ENCODE results near the gene JMJD8. TPM values are rescaled to one million over a fixed set of nuclear protein-coding genes. Genes with fewer than 3 reads are reported as not detected.

The JMJD8 gene
- total and polyA plus RNA-seq, 9 of the 15 experiments (the other 6 are each of a cell fraction or from before 2014, with no cell fraction given), result 1.2 to 50.6 (median 29.3) TPM

DNA sequence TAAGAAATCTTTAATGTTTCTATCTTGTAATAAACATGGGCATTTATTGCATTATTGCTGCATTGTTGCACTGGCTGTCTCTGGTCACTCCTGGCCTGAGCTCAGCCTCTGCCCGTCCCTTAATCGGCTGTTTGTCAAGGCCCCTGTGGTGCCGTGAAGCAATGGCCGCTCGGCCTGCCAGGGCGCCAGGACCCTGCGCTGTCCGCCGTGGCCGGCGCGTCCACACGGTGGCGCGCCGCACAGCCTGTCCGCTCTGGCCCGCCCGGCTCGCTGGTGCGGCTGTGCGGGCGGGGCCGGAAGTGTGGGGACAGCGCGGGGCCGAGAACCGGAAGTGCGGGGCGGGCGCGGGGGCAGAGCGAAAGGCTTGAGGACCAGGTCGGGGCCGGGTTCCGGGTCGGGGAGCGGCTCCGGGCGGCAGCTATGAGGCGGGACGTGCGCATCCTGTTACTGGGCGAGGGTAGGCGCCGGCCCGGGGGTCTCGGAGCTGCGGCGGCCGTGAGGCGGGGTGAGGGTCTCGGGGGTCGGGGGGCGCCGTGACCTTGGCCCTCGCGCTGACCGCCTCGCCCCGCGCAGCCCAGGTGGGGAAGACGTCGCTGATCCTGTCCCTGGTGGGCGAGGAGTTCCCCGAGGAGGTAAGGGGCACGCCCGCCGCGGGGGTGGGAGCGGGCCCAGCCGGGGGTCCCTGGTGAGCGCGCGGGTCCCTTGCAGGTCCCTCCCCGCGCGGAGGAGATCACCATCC, 16.2 kb downstream of the JMJD8 start, which contains the start of gene RHOT2 (continued):
- 0 out of 2 replicates have a peak, but pooled peaks have one; percentile 47 for TF ChIP-seq ZNF609 (CRISPR knock-in tag; IDR thresholded peaks at IDR 0.05; ENCODE audit: borderline replicate concordance)
- no peak for TF ChIP-seq ZNF133 (CRISPR knock-in tag; IDR thresholded peaks at IDR 0.05)
- no peak for TF ChIP-seq RBM15 (IDR thresholded peaks at IDR 0.05; ENCODE audit: insufficient read depth, low read length)
- 0 out of 2 replicates have a peak, but pooled peaks have one; percentile 50 for TF ChIP-seq FOXP4 (CRISPR knock-in tag; IDR thresholded peaks at IDR 0.05; ENCODE audit: borderline replicate concordance)
- TF ChIP-seq, protein P1, sequence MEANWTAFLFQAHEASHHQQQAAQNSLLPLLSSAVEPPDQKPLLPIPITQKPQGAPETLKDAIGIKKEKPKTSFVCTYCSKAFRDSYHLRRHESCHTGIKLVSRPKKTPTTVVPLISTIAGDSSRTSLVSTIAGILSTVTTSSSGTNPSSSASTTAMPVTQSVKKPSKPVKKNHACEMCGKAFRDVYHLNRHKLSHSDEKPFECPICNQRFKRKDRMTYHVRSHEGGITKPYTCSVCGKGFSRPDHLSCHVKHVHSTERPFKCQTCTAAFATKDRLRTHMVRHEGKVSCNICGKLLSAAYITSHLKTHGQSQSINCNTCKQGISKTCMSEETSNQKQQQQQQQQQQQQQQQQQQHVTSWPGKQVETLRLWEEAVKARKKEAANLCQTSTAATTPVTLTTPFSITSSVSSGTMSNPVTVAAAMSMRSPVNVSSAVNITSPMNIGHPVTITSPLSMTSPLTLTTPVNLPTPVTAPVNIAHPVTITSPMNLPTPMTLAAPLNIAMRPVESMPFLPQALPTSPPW (CRISPR knock-in tag; IDR thresholded peaks at IDR 0.05), result peak; percentile 99
- peak; percentile 61; the same call in 1 of the 2 replicates for TF ChIP-seq ARID4B (CRISPR knock-in tag; IDR thresholded peaks at IDR 0.05)
- TF ChIP-seq, protein P2, sequence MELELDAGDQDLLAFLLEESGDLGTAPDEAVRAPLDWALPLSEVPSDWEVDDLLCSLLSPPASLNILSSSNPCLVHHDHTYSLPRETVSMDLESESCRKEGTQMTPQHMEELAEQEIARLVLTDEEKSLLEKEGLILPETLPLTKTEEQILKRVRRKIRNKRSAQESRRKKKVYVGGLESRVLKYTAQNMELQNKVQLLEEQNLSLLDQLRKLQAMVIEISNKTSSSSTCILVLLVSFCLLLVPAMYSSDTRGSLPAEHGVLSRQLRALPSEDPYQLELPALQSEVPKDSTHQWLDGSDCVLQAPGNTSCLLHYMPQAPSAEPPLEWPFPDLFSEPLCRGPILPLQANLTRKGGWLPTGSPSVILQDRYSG (tag; conservative IDR thresholded peaks at IDR 0.05; ENCODE audit: low read depth), result no peak
- TF ChIP-seq RCOR1 (IDR thresholded peaks at IDR 0.05; ENCODE audit: borderline replicate concordance in 1 of 2, low read depth in 2 of 2, low read length in 2 of 2), result peak in 1 of 2 experiments; percentile 79; a peak in 1 of 4 replicates
- TF ChIP-seq E2F3 (CRISPR knock-in tag; IDR thresholded peaks at IDR 0.05), result 0 out of 2 replicates have a peak, but pooled peaks have one; percentile 40

All from K562 (cell line).